HepG2 (cell line): ENCODE data around the gene VCAM1. TPM values are rescaled to one million over a fixed set of nuclear protein-coding genes. Genes with fewer than 3 reads are reported as not detected.

Experiments
- CBFB ChIP-seq: sonication (generic); formaldehyde crosslinking; IDR thresholded peaks from 2 replicates; pipeline ENCODE4 v1.4.0; 2020; ENCODE audit warnings: missing genetic modification reagents
- CC2D1A ChIP-seq: sonication (generic); formaldehyde crosslinking; IDR thresholded peaks from 2 replicates; pipeline ENCODE4 v1.8.1; 2023; ENCODE audit warnings: mild to moderate bottlenecking, missing genetic modification reagents
- FOXA3 ChIP-seq: IDR thresholded peaks from 2 replicates; pipeline ENCODE4 v1.6.1; 2016; ENCODE audit warnings: missing genetic modification reagents, missing compliant biosample characterization
- FOXO4 ChIP-seq: sonication (generic); formaldehyde crosslinking; conservative IDR thresholded peaks from 2 replicates; pipeline ENCODE4 v1.8.1; 2023; ENCODE audit warnings: missing genetic modification reagents
- FOXP1 ChIP-seq, 2 experiments: fragments of 450-650 bp in 1 of 2; IDR thresholded peaks; 2 replicates each; pipeline ENCODE4 v1.6.1; 2017 to 2018; ENCODE audit warnings: antibody characterized with exemption in 1 of 2
- KAT8 ChIP-seq: IDR thresholded peaks from 2 replicates; pipeline ENCODE4 v1.6.1; 2016; ENCODE audit warnings: missing genetic modification reagents, missing compliant biosample characterization
- RARA ChIP-seq: IDR thresholded peaks from 2 replicates; pipeline ENCODE4 v1.6.1; 2016; ENCODE audit warnings: missing genetic modification reagents, missing compliant biosample characterization
- SIN3B ChIP-seq: fragments of 150-350 bp; IDR thresholded peaks from 2 replicates; pipeline ENCODE4 v1.6.1; 2014; ENCODE audit warnings: low read length
- STAT5B ChIP-seq: sonication (generic); formaldehyde crosslinking; IDR thresholded peaks from 2 replicates; pipeline ENCODE4 v1.4.0; 2020; ENCODE audit warnings: missing genetic modification reagents
- TRIM22 ChIP-seq: fragments of 450-650 bp; IDR thresholded peaks from 2 replicates; pipeline ENCODE4 v1.6.1; 2017
- ZC3H4 ChIP-seq: sonication (generic); formaldehyde crosslinking; IDR thresholded peaks from 2 replicates; pipeline ENCODE4 v1.4.0; 2020; ENCODE audit warnings: missing genetic modification reagents, borderline replicate concordance
- ZFP82 ChIP-seq: sonication (generic); formaldehyde crosslinking; IDR thresholded peaks from 2 replicates; pipeline ENCODE4 v1.5.1; 2020; ENCODE audit warnings: mild to moderate bottlenecking, missing genetic modification reagents, borderline replicate concordance
- ZKSCAN1 ChIP-seq: fragments of 150-350 bp; IDR thresholded peaks from 2 replicates; pipeline ENCODE4 v1.6.1; 2014; ENCODE audit warnings: low read length
- ZMYM4 ChIP-seq: sonication (generic); formaldehyde crosslinking; IDR thresholded peaks from 2 replicates; pipeline ENCODE4 v1.8.1; 2023; ENCODE audit warnings: mild to moderate bottlenecking, missing genetic modification reagents
- ZNF280B ChIP-seq: sonication (generic); formaldehyde crosslinking; IDR thresholded peaks from 2 replicates; pipeline ENCODE4 v1.5.0; 2020; ENCODE audit warnings: missing genetic modification reagents, mild to moderate bottlenecking, borderline replicate concordance
- ZNF292 ChIP-seq: sonication (generic); formaldehyde crosslinking; IDR thresholded peaks from 2 replicates; pipeline ENCODE4 v1.8.1; 2022; ENCODE audit warnings: mild to moderate bottlenecking, low read depth, missing genetic modification reagents, borderline replicate concordance
- ZNF597 ChIP-seq: sonication (generic); formaldehyde crosslinking; IDR thresholded peaks from 2 replicates; pipeline ENCODE4 v1.5.0; 2020; ENCODE audit warnings: missing genetic modification reagents
- ZNF780A ChIP-seq: sonication (generic); formaldehyde crosslinking; IDR thresholded peaks from 2 replicates; pipeline ENCODE4 v1.8.0; 2022; ENCODE audit warnings: mild to moderate bottlenecking, missing genetic modification reagents, moderate library complexity
- ZNF788 ChIP-seq: sonication (generic); formaldehyde crosslinking; IDR thresholded peaks from 2 replicates; pipeline ENCODE4 v1.5.0; 2020; ENCODE audit warnings: mild to moderate bottlenecking, missing genetic modification reagents, borderline replicate concordance
- ZNF816 ChIP-seq: sonication (generic); formaldehyde crosslinking; IDR thresholded peaks from 2 replicates; pipeline ENCODE4 v1.8.0; 2022; ENCODE audit warnings: missing genetic modification reagents, mild to moderate bottlenecking, borderline replicate concordance
- polyA plus RNA-seq, 8 experiments: library from polyadenylated mRNA; depleted of rRNA in 3 of 8; stranded (reverse) in 7 of 8; unstranded in 1 of 8; fragments of >200 nt; fragmentation: Illumina TruSeq in 4 of 8; extraction: Trizol in 4 of 8; gene quantifications; 2 replicates each; pipeline versions ENCODE4 v1.2.1 to v1.2.3, GENCODE V29; 2011 to 2016; ENCODE audit warnings: low read depth in 4 of 8, missing spikeins in 1 of 8, mixed read lengths in 1 of 8; ENCODE audit not compliant: insufficient read depth in 1 of 8
- total RNA-seq, 5 experiments: library from RNA; depleted of rRNA; stranded (reverse); fragments of >200 nt; fragmentation: Illumina TruSeq; extraction: Trizol; gene quantifications; 2 replicates each; pipeline ENCODE4 v1.2.3, GENCODE V29; 2016; ENCODE audit warnings: low read depth in 1 of 5
- TF ChIP-seq, protein P1 (sequence below): sonication (generic); formaldehyde crosslinking; IDR thresholded peaks from 2 replicates; pipeline ENCODE4 v1.4.0; 2020; ENCODE audit warnings: mild to moderate bottlenecking, missing genetic modification reagents
- TF ChIP-seq, protein P2 (sequence below): sonication (generic); formaldehyde crosslinking; IDR thresholded peaks from 2 replicates; pipeline ENCODE4 v1.5.1; 2020; ENCODE audit warnings: missing genetic modification reagents, mild to moderate bottlenecking, borderline replicate concordance

VCAM1 gene
- total and polyA plus RNA-seq, 2 of the 13 experiments (the other 11 are each of a cell fraction or from before 2014, with no cell fraction given), result not detected

DNA sequence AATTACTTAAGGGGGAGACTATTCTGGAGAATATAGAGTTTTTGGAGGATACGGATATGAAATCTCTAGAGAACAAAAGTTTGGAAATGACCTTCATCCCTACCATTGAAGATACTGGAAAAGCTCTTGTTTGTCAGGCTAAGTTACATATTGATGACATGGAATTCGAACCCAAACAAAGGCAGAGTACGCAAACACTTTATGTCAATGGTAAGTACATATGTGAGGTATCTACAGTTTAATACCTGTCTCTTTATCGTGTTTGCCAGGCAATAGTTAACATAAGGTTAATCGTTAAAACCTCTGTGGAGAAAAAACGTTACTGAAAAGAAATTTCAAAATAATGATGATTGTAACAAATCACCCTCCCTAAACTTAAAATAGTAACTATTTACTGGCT, 11.8 kb downstream of the VCAM1 start (continued):
- no peak for TF ChIP-seq ZNF280B (CRISPR knock-in tag)
- TF ChIP-seq ZMYM4, result peak; percentile 54; the same call in 1 of the 2 replicates
- no peak for TF ChIP-seq ZKSCAN1
- TF ChIP-seq ZFP82 (CRISPR knock-in tag), result no peak
- TF ChIP-seq ZNF597 (CRISPR knock-in tag), result no peak
- TF ChIP-seq FOXP1 (IDR thresholded peaks at IDR 0.05), result no peak
- TF ChIP-seq FOXP1 (CRISPR knock-in tag; IDR thresholded peaks at IDR 0.05), result peak; percentile 64; the same call in 1 of the 2 replicates
- no peak for TF ChIP-seq CC2D1A (CRISPR knock-in tag)
- TF ChIP-seq ZNF780A, result no peak
- TF ChIP-seq FOXA3 (CRISPR knock-in tag), result peak; percentile 89
- no peak for TF ChIP-seq ZNF788
- no peak for TF ChIP-seq ZC3H4
- no peak for TF ChIP-seq ZNF816
- TF ChIP-seq, protein P1, sequence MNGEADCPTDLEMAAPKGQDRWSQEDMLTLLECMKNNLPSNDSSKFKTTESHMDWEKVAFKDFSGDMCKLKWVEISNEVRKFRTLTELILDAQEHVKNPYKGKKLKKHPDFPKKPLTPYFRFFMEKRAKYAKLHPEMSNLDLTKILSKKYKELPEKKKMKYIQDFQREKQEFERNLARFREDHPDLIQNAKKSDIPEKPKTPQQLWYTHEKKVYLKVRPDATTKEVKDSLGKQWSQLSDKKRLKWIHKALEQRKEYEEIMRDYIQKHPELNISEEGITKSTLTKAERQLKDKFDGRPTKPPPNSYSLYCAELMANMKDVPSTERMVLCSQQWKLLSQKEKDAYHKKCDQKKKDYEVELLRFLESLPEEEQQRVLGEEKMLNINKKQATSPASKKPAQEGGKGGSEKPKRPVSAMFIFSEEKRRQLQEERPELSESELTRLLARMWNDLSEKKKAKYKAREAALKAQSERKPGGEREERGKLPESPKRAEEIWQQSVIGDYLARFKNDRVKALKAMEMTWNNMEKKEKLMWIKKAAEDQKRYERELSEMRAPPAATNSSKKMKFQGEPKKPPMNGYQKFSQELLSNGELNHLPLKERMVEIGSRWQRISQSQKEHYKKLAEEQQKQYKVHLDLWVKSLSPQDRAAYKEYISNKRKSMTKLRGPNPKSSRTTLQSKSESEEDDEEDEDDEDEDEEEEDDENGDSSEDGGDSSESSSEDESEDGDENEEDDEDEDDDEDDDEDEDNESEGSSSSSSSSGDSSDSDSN (CRISPR knock-in tag), result no peak
- TF ChIP-seq RARA, result peak; percentile 42; the same call in 1 of the 2 replicates
- TF ChIP-seq TRIM22, result no peak
- no peak for TF ChIP-seq ZNF292 (CRISPR knock-in tag)
- TF ChIP-seq, protein P2, sequence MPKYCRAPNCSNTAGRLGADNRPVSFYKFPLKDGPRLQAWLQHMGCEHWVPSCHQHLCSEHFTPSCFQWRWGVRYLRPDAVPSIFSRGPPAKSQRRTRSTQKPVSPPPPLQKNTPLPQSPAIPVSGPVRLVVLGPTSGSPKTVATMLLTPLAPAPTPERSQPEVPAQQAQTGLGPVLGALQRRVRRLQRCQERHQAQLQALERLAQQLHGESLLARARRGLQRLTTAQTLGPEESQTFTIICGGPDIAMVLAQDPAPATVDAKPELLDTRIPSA (CRISPR knock-in tag), result no peak
- no peak for TF ChIP-seq SIN3B
- TF ChIP-seq FOXO4 (CRISPR knock-in tag), result no peak
- no peak for TF ChIP-seq STAT5B (CRISPR knock-in tag)
- no peak for TF ChIP-seq CBFB (CRISPR knock-in tag)
- TF ChIP-seq KAT8 (CRISPR knock-in tag), result 0 out of 2 replicates have a peak, but pooled peaks have one; percentile 17
